ENCODE data around the gene SH3PXD2B. TPM values are rescaled to one million over a fixed set of nuclear protein-coding genes. Genes with fewer than 3 reads are reported as not detected.

SH3PXD2B gene
- total and polyA plus RNA-seq, 2 donors (not counting 1 experiment from before 2014, with no cell fraction given) = 12.6 to 21.1 TPM

DNA sequence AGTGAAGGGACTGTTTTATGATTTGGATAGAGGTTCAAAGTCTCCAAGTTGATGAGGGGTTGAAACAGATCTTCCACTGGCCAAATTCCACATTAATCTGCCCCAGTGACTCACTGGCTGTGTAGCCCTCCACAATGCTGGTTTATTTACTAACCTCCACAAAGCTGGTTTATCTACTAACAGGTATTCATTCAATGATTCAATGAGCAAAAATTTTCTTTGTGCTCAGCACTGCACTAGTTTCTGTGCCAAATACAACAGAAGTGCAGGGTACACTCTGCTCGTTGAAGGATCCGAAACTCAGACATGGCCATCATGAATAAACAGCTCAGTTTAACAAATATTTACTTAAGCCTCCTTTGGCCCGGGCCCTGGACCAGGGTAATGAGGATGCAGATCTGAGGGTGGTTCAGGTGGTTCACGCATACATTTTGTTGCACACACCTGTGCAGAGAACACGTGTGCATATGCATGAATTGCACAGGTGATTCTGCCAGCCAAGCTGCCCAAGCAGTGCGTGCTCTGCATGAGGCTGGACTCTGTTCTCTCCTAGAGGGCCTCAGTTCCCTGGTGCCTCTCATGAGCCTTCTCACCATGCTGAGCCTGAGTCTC is 71.0 kb downstream of the SH3PXD2B start:
- H3K9ac ChIP-seq (ENCODE audit: insufficient read depth, low read length) = no peak overlapping the region
- H3K4me1 ChIP-seq (ENCODE audit: control insufficient read depth, extremely low read depth, insufficient read depth, low read length) = peaks cover 7% of the 10 kb centered on the region
- no peaks in the 10 kb centered on the region for H3K79me2 ChIP-seq (ENCODE audit: control insufficient read depth, insufficient read depth, low read length)
- no peaks in the 10 kb centered on the region for H3K9me3 ChIP-seq (ENCODE audit: control insufficient read depth, insufficient read depth, low read depth, low read length)
- peak; percentile 11 to 86 for DNase-seq (ENCODE audit: low read depth in 2 of 2)
- TF ChIP-seq, protein P1, sequence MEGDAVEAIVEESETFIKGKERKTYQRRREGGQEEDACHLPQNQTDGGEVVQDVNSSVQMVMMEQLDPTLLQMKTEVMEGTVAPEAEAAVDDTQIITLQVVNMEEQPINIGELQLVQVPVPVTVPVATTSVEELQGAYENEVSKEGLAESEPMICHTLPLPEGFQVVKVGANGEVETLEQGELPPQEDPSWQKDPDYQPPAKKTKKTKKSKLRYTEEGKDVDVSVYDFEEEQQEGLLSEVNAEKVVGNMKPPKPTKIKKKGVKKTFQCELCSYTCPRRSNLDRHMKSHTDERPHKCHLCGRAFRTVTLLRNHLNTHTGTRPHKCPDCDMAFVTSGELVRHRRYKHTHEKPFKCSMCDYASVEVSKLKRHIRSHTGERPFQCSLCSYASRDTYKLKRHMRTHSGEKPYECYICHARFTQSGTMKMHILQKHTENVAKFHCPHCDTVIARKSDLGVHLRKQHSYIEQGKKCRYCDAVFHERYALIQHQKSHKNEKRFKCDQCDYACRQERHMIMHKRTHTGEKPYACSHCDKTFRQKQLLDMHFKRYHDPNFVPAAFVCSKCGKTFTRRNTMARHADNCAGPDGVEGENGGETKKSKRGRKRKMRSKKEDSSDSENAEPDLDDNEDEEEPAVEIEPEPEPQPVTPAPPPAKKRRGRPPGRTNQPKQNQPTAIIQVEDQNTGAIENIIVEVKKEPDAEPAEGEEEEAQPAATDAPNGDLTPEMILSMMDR (conservative IDR thresholded peaks at IDR 0.05 in 1 of 2, IDR thresholded peaks at IDR 0.05 in 1 of 2; ENCODE audit: low read depth in 1 of 2, low read length in 2 of 2) = no peak
- TF ChIP-seq EZH2 (IDR thresholded peaks at IDR 0.05; ENCODE audit: low read length, missing control alignments) = no peak
- peaks cover 8% of the 10 kb centered on the region for H3K36me3 ChIP-seq (ENCODE audit: control insufficient read depth, insufficient read depth, low read length)
- no peak overlapping the region for H3K4me3 ChIP-seq (replicated peaks in 1 of 4; ENCODE audit: control extremely low read depth in 1 of 4, insufficient read depth in 1 of 4, low read depth in 3 of 4, low read length in 4 of 4)
- H3K4me2 ChIP-seq (ENCODE audit: extremely low read depth, insufficient read depth, low read length) = no peak overlapping the region
- H2AFZ ChIP-seq (ENCODE audit: low read length) = no peak overlapping the region
- no peaks in the 10 kb centered on the region for H4K20me1 ChIP-seq (ENCODE audit: control insufficient read depth, extremely low read depth, insufficient read depth, low read length)
- H3K27ac ChIP-seq (ENCODE audit: insufficient read depth, low read length) = no peak overlapping the region
- no peaks in the 10 kb centered on the region for H3K27me3 ChIP-seq (ENCODE audit: control insufficient read depth, insufficient read depth, low read length)

DNA sequence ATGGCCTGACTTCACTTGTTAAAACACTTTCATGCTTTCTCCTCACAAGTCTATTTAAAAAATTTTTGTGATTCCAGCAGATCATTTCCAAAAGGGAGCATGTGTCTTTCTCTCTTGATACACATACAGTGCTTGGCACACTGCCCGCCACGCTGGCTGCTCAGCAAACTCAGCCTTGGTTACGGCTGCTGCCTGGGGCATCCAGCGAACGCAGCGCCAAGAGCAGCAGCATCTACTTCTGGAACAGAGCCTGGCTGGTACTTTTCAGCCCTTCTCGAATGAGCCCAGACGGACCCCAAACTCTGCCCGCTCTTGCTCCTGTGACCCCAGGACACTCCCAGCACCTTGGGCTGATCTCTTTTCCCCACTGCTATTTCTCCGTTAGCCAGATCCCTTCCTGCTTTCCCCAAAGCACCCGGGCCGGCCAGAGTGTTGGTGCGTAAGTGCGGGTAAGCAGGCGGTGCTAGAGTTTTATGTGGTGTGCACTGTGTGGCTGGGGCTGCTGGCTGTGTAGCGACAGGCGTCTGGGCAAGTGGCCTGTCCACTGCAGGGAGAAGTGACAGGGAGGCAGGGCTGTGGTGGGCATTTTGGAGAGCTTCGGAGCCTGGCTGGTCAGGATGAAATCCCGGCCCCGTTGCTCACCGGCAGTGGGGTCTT is 73.2 kb downstream of the SH3PXD2B start:
- Histone ChIP-seq H3K4me1 (ENCODE audit: control insufficient read depth, extremely low read depth, insufficient read depth, low read length) (peaks cover 7% of the 10 kb centered on the region), H3K9ac (ENCODE audit: insufficient read depth, low read length) (peak overlapping the region; percentile 16), H3K27ac (ENCODE audit: insufficient read depth, low read length) (peak overlapping the region; percentile 17), H3K79me2 (ENCODE audit: control insufficient read depth, insufficient read depth, low read length) (no peaks in the 10 kb centered on the region), H3K4me3 (replicated peaks in 1 of 4; ENCODE audit: control extremely low read depth in 1 of 4, insufficient read depth in 1 of 4, low read depth in 3 of 4, low read length in 4 of 4) (no peak overlapping the region), H3K27me3 (ENCODE audit: control insufficient read depth, insufficient read depth, low read length) (no peaks in the 10 kb centered on the region), H3K36me3 (ENCODE audit: control insufficient read depth, insufficient read depth, low read length) (peaks cover 8% of the 10 kb centered on the region), H3K9me3 (ENCODE audit: control insufficient read depth, insufficient read depth, low read depth, low read length) (no peaks in the 10 kb centered on the region), H4K20me1 (ENCODE audit: control insufficient read depth, extremely low read depth, insufficient read depth, low read length) (no peaks in the 10 kb centered on the region), H2AFZ (ENCODE audit: low read length) (peak overlapping the region; percentile 67), H3K4me2 (ENCODE audit: extremely low read depth, insufficient read depth, low read length) (peak overlapping the region; percentile 75)
- TF ChIP-seq EZH2 (IDR thresholded peaks at IDR 0.05; ENCODE audit: low read length, missing control alignments) = no peak
- TF ChIP-seq, protein P1 (conservative IDR thresholded peaks at IDR 0.05 in 1 of 2, IDR thresholded peaks at IDR 0.05 in 1 of 2; ENCODE audit: low read depth in 1 of 2, low read length in 2 of 2) = no peak
- DNase-seq (ENCODE audit: low read depth in 2 of 2) = peak; percentile 51 to 78

DNA sequence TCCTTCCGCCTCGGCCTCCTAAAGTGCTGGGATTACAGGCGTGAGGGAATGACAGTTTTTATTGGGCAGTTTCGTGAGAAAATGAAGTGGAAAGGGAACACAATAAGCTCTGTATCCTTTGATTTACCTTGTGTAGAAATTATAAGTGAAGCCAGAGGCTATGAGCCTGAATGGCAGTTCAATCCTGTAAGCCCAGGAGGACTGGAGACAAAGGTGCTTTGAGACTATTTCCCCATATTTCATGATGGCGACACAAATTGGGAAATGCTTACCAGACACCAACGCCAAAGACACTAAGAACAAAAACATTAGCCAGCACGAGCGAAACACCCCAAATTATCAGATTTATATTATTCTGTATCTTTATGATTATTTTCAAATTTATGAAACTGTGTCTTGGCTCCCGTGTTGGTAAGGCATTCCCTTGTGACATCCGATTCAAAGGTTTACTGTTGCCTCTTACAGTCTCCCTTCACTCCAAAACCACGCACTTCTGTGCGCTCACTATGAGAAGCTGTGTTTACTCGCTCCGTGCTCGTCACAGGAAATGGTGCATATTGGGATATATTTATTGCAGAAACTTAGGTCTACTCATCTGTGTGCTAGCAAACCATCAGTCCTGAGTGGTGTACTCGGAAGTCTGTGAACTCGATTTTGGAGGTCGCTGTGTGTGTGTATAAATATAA is 73.9 kb downstream of the SH3PXD2B start:
- no peak overlapping the region for H3K9ac ChIP-seq (ENCODE audit: insufficient read depth, low read length)
- peaks cover 7% of the 10 kb centered on the region for H3K4me1 ChIP-seq (ENCODE audit: control insufficient read depth, extremely low read depth, insufficient read depth, low read length)
- no peak overlapping the region for H2AFZ ChIP-seq (ENCODE audit: low read length)
- peaks cover 6% of the 10 kb centered on the region for H3K36me3 ChIP-seq (ENCODE audit: control insufficient read depth, insufficient read depth, low read length)
- TF ChIP-seq, protein P1 (conservative IDR thresholded peaks at IDR 0.05 in 1 of 2, IDR thresholded peaks at IDR 0.05 in 1 of 2; ENCODE audit: low read depth in 1 of 2, low read length in 2 of 2) = no peak
- no peak for TF ChIP-seq EZH2 (IDR thresholded peaks at IDR 0.05; ENCODE audit: low read length, missing control alignments)
- no peak overlapping the region for H3K27ac ChIP-seq (ENCODE audit: insufficient read depth, low read length)
- no peak overlapping the region for H3K4me3 ChIP-seq (replicated peaks in 1 of 4; ENCODE audit: control extremely low read depth in 1 of 4, insufficient read depth in 1 of 4, low read depth in 3 of 4, low read length in 4 of 4)
- no peaks in the 10 kb centered on the region for H3K79me2 ChIP-seq (ENCODE audit: control insufficient read depth, insufficient read depth, low read length)
- no peaks in the 10 kb centered on the region for H4K20me1 ChIP-seq (ENCODE audit: control insufficient read depth, extremely low read depth, insufficient read depth, low read length)
- no peaks in the 10 kb centered on the region for H3K27me3 ChIP-seq (ENCODE audit: control insufficient read depth, insufficient read depth, low read length)
- no peaks in the 10 kb centered on the region for H3K9me3 ChIP-seq (ENCODE audit: control insufficient read depth, insufficient read depth, low read depth, low read length)
- peak overlapping the region; percentile 75 for H3K4me2 ChIP-seq (ENCODE audit: extremely low read depth, insufficient read depth, low read length)
- no peak for DNase-seq (ENCODE audit: low read depth in 2 of 2)
